Coronary artery (tissue), 2 donors: ENCODE data around the gene CNKSR1.

ENCODE experiments used
- DNase-seq: peaks from one replicate; pipeline ENCODE4 v3.0.0-alpha.2; 2017; ENCODE audit warnings: low spot score
- H3K27ac ChIP-seq, 2 donors: fragments of 200-600 bp; sonication (generic); one replicate each; pipeline ENCODE4 v1.5.1; 2016 to 2019
- H3K4me3 ChIP-seq: fragments of 200-600 bp; sonication (generic); 2 replicates; pipeline ENCODE4 v1.5.1; 2016; ENCODE audit warnings: mild to moderate bottlenecking, moderate library complexity
- TF ChIP-seq, protein P1 (sequence below): fragments of 200-600 bp; sonication (generic); IDR thresholded peaks from one replicate; pipeline ENCODE4 v1.5.1; 2019; ENCODE audit warnings: antibody characterized with exemption

CNKSR1 gene

GRCh38 chr1:26166719-26167281, 10.5 kb upstream of the CNKSR1 start:
- Histone ChIP-seq H3K4me3 (no peak overlapping the region), H3K27ac (no peak overlapping the region)
- TF ChIP-seq, protein P1, sequence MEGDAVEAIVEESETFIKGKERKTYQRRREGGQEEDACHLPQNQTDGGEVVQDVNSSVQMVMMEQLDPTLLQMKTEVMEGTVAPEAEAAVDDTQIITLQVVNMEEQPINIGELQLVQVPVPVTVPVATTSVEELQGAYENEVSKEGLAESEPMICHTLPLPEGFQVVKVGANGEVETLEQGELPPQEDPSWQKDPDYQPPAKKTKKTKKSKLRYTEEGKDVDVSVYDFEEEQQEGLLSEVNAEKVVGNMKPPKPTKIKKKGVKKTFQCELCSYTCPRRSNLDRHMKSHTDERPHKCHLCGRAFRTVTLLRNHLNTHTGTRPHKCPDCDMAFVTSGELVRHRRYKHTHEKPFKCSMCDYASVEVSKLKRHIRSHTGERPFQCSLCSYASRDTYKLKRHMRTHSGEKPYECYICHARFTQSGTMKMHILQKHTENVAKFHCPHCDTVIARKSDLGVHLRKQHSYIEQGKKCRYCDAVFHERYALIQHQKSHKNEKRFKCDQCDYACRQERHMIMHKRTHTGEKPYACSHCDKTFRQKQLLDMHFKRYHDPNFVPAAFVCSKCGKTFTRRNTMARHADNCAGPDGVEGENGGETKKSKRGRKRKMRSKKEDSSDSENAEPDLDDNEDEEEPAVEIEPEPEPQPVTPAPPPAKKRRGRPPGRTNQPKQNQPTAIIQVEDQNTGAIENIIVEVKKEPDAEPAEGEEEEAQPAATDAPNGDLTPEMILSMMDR: no peak
- no peak for DNase-seq

GRCh38 chr1:26168410-26169197, 8.7 kb upstream of the CNKSR1 start, which contains the start of gene C1orf232:
C1orf232 (minus strand) TSS chr1:26168963; CDS start chr1:26168499, 464 bp downstream.
- TF ChIP-seq, protein P1: no peak
- no peak for DNase-seq
- H3K4me3 ChIP-seq: peak within 1 kb of the TSS; percentile 93
- peak within 1 kb of the TSS; percentile 68 to 82 for H3K27ac ChIP-seq

DNA sequence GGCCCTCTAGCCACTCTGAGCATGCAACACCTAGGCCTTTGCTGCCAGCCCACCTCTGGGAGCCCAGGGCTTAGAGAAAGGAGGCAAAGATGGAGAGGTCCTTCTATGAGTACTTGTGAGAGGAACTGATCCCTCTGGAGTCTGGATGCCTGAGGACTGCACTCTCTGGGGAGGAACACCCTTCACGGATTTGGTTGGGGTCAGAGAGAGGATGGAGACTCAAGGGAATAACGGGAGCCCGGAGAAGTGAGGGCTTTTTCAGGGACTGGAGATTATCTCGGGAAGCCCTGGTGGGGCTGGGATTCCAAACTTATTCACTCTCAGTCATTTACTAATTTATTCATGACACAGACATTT, 8.1 kb upstream of the CNKSR1 start:
- DNase-seq: no peak
- Histone ChIP-seq H3K27ac (peak overlapping the region; percentile 68 to 82), H3K4me3 (peak overlapping the region; percentile 93)
- TF ChIP-seq, protein P1: no peak

DNA sequence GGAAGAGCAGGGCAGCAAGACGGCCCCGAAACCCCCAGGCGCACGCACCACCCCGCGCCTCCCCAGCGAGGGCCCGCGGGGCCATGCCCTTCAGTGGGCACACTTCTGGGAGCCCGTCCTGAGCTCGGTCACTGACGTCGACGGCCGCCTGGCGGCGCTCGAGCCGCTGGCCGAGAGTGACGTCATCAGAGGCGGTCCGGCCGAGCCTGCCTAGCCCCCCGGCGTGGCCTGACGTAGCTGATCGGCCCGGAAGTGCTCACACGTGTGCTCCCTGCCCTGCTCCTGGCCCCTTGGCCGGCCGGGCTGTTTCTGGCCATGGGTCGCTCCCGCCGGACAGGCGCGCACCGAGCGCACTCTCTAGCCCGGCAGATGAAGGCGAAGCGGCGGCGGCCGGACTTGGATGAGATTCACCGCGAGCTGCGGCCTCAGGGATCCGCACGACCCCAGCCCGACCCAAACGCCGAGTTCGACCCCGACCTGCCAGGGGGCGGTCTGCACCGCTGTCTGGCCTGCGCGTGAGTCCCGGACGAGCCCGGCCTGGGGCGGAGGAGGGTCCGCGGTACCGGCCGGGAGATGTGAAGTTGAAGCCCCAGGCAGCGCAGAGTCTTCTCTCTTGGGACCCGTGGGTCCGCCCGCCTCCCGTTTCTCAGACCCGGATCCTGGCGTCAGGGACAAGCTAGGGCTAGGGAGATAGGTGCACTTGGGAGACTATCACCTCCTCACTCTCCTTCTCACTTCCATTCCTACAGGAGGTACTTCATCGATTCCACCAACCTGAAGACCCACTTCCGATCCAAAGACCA, 7.4 kb upstream of the CNKSR1 start, which contains the start of gene ZNF593:
ZNF593 (plus strand) TSS at position 240 of the 803 bp plus-strand sequence; CDS start at position 316, 76 bp downstream.
- TF ChIP-seq, protein P1: peak; percentile 88
- peak within 1 kb of the TSS; percentile 93 for H3K4me3 ChIP-seq
- DNase-seq: peak; percentile 93
- H3K27ac ChIP-seq: peak within 1 kb of the TSS; percentile 68 to 82

GRCh38 chr1:26170472-26170821, 6.8 kb upstream of the CNKSR1 start:
- Histone ChIP-seq H3K27ac (peak overlapping the region in 1 of 2 donors; percentile 68), H3K4me3 (peak overlapping the region; percentile 93)
- DNase-seq: no peak
- TF ChIP-seq, protein P1: no peak

- DNase-seq: no peak
- Histone ChIP-seq H3K4me3 (peak within 1 kb of the TSS; percentile 93), H3K27ac (no peak within 1 kb of the TSS)
- TF ChIP-seq, protein P1: no peak
Measured at GRCh38 chr1:26171084-26172072, 5.9 kb upstream of the CNKSR1 start, which contains the start of gene ZNF593OS. ZNF593OS (minus strand) TSS chr1:26171832; CDS start chr1:26171661, 171 bp downstream.
